ENCODE results near the gene SMAD7. TPM values are rescaled to one million over a fixed set of nuclear protein-coding genes. Genes with fewer than 3 reads are reported as not detected.
A peak's percentile ranks its signal among the peaks of the same experiment; 100 is the strongest.

The SMAD7 gene
- polyA plus RNA-seq, 4 donors = 17.2 to 64.1 (median 21.2) TPM

GRCh38 chr18:48942086-48942485, 8.7 kb downstream of the SMAD7 start:
- Histone ChIP-seq H3K4me1 (ENCODE audit: control insufficient read depth in 3 of 3, insufficient read depth in 2 of 3, low read depth in 1 of 3, low read length in 2 of 3) (peaks cover 41 to 95% (median 52%) of the 10 kb centered on the region in 3 donors), H3K9me3 (ENCODE audit: control insufficient read depth in 2 of 2, insufficient read depth in 1 of 2, low read depth in 1 of 2, low read length in 1 of 2) (no peaks in the 10 kb centered on the region), H3K27me3 (ENCODE audit: control insufficient read depth in 3 of 3, insufficient read depth in 3 of 3, low read length in 3 of 3) (no peaks in the 10 kb centered on the region), H3K27ac (ENCODE audit: low read depth in 1 of 3, low read length in 2 of 3) (peak overlapping the region in 2 of 3 donors; percentile 77 to 84), H3K36me3 (ENCODE audit: control insufficient read depth in 3 of 3, insufficient read depth in 2 of 3, low read depth in 1 of 3, low read length in 3 of 3) (peaks cover 2 to 92% (median 7%) of the 10 kb centered on the region in 3 donors), H3K4me3 (ENCODE audit: low read depth in 1 of 3, low read length in 3 of 3) (peak overlapping the region in 1 of 3 donors; percentile 2)
- FAIRE-seq (no peak), DNase-seq (no peak)
- 79 to 89% (median 86%) methylated on average over 8 of the region's 8 CpGs for WGBS, 3 donors

- Histone ChIP-seq H3K9me3 (ENCODE audit: control insufficient read depth in 2 of 2, insufficient read depth in 1 of 2, low read depth in 1 of 2, low read length in 1 of 2) (no peaks in the 10 kb centered on the region), H3K4me3 (ENCODE audit: low read depth in 1 of 3, low read length in 3 of 3) (peak overlapping the region in 1 of 3 donors; percentile 2), H3K27ac (ENCODE audit: low read depth in 1 of 3, low read length in 2 of 3) (peak overlapping the region; percentile 51 to 84 (median 77)), H3K4me1 (ENCODE audit: control insufficient read depth in 3 of 3, insufficient read depth in 2 of 3, low read depth in 1 of 3, low read length in 2 of 3) (peaks cover 41 to 96% (median 49%) of the 10 kb centered on the region in 3 donors), H3K27me3 (ENCODE audit: control insufficient read depth in 3 of 3, insufficient read depth in 3 of 3, low read length in 3 of 3) (no peaks in the 10 kb centered on the region), H3K36me3 (ENCODE audit: control insufficient read depth in 3 of 3, insufficient read depth in 2 of 3, low read depth in 1 of 3, low read length in 3 of 3) (peaks cover 2 to 94% (median 7%) of the 10 kb centered on the region in 3 donors)
- 75 to 83% (median 82%) methylated on average over 7 of the region's 7 CpGs for WGBS, 3 donors
- no peak for DNase-seq
- FAIRE-seq = no peak
These were observed 9.1 kb downstream of the SMAD7 start for GRCh38 chr18:48941672-48942071.

GRCh38 chr18:48940854-48941611, 9.7 kb downstream of the SMAD7 start:
- peak in 1 of 2 donors; percentile 69 for DNase-seq
- H3K36me3 ChIP-seq (ENCODE audit: control insufficient read depth in 3 of 3, insufficient read depth in 2 of 3, low read depth in 1 of 3, low read length in 3 of 3) = peaks cover 2 to 95% (median 9%) of the 10 kb centered on the region in 3 donors
- no peak for FAIRE-seq
- H3K27me3 ChIP-seq (ENCODE audit: control insufficient read depth in 3 of 3, insufficient read depth in 3 of 3, low read length in 3 of 3) = no peaks in the 10 kb centered on the region
- peak overlapping the region; percentile 51 to 84 (median 77) for H3K27ac ChIP-seq (ENCODE audit: low read depth in 1 of 3, low read length in 2 of 3)
- H3K9me3 ChIP-seq (ENCODE audit: control insufficient read depth in 2 of 2, insufficient read depth in 1 of 2, low read depth in 1 of 2, low read length in 1 of 2) = no peaks in the 10 kb centered on the region
- 52 to 66% (median 57%) methylated on average over 14 of the region's 14 CpGs for WGBS, 3 donors
- H3K4me1 ChIP-seq (ENCODE audit: control insufficient read depth in 3 of 3, insufficient read depth in 2 of 3, low read depth in 1 of 3, low read length in 2 of 3) = peaks cover 41 to 94% (median 43%) of the 10 kb centered on the region in 3 donors
- no peak overlapping the region for H3K4me3 ChIP-seq (ENCODE audit: low read depth in 1 of 3, low read length in 3 of 3)

GRCh38 chr18:48939205-48940097, 11.3 kb downstream of the SMAD7 start:
- Histone ChIP-seq H3K27ac (ENCODE audit: low read depth in 1 of 3, low read length in 2 of 3) (peak overlapping the region; percentile 42 to 66 (median 59)), H3K36me3 (ENCODE audit: control insufficient read depth in 3 of 3, insufficient read depth in 2 of 3, low read depth in 1 of 3, low read length in 3 of 3) (peaks cover 2 to 93% (median 9%) of the 10 kb centered on the region in 3 donors), H3K4me1 (ENCODE audit: control insufficient read depth in 3 of 3, insufficient read depth in 2 of 3, low read depth in 1 of 3, low read length in 2 of 3) (peaks cover 34 to 94% (median 44%) of the 10 kb centered on the region in 3 donors), H3K27me3 (ENCODE audit: control insufficient read depth in 3 of 3, insufficient read depth in 3 of 3, low read length in 3 of 3) (no peaks in the 10 kb centered on the region), H3K4me3 (ENCODE audit: low read depth in 1 of 3, low read length in 3 of 3) (peak overlapping the region in 1 of 3 donors; percentile 9), H3K9me3 (ENCODE audit: control insufficient read depth in 2 of 2, insufficient read depth in 1 of 2, low read depth in 1 of 2, low read length in 1 of 2) (no peaks in the 10 kb centered on the region)
- peak in 1 of 2 donors; percentile 49 for DNase-seq
- FAIRE-seq = no peak
- 18 to 25% (median 22%) methylated on average over 14 to 16 of the region's 16 CpGs for WGBS, 3 donors

- FAIRE-seq = no peak
- Histone ChIP-seq H3K9me3 (ENCODE audit: control insufficient read depth in 2 of 2, insufficient read depth in 1 of 2, low read depth in 1 of 2, low read length in 1 of 2) (no peaks in the 10 kb centered on the region), H3K4me1 (ENCODE audit: control insufficient read depth in 3 of 3, insufficient read depth in 2 of 3, low read depth in 1 of 3, low read length in 2 of 3) (peaks cover 34 to 94% (median 44%) of the 10 kb centered on the region in 3 donors), H3K27ac (ENCODE audit: low read depth in 1 of 3, low read length in 2 of 3) (peak overlapping the region; percentile 21 to 66 (median 59)), H3K27me3 (ENCODE audit: control insufficient read depth in 3 of 3, insufficient read depth in 3 of 3, low read length in 3 of 3) (no peaks in the 10 kb centered on the region), H3K36me3 (ENCODE audit: control insufficient read depth in 3 of 3, insufficient read depth in 2 of 3, low read depth in 1 of 3, low read length in 3 of 3) (peaks cover 2 to 92% (median 9%) of the 10 kb centered on the region in 3 donors), H3K4me3 (ENCODE audit: low read depth in 1 of 3, low read length in 3 of 3) (peak overlapping the region in 1 of 3 donors; percentile 9)
- 54 to 66% (median 63%) methylated on average over 9 of the region's 9 CpGs for WGBS, 3 donors
- no peak for DNase-seq
These were observed 11.9 kb downstream of the SMAD7 start for GRCh38 chr18:48938827-48939204.

- Histone ChIP-seq H3K9me3 (ENCODE audit: control insufficient read depth in 2 of 2, insufficient read depth in 1 of 2, low read depth in 1 of 2, low read length in 1 of 2) (no peaks in the 10 kb centered on the region), H3K27me3 (ENCODE audit: control insufficient read depth in 3 of 3, insufficient read depth in 3 of 3, low read length in 3 of 3) (no peaks in the 10 kb centered on the region), H3K36me3 (ENCODE audit: control insufficient read depth in 3 of 3, insufficient read depth in 2 of 3, low read depth in 1 of 3, low read length in 3 of 3) (peaks cover 2 to 92% (median 11%) of the 10 kb centered on the region in 3 donors), H3K27ac (ENCODE audit: low read depth in 1 of 3, low read length in 2 of 3) (peak overlapping the region; percentile 34 to 64 (median 60)), H3K4me3 (ENCODE audit: low read depth in 1 of 3, low read length in 3 of 3) (no peak overlapping the region), H3K4me1 (ENCODE audit: control insufficient read depth in 3 of 3, insufficient read depth in 2 of 3, low read depth in 1 of 3, low read length in 2 of 3) (peaks cover 34 to 94% (median 45%) of the 10 kb centered on the region in 3 donors)
- 67 to 73% (median 73%) methylated on average over 6 of the region's 6 CpGs for WGBS, 3 donors
- DNase-seq (no peak), FAIRE-seq (no peak)
These were observed 12.7 kb downstream of the SMAD7 start for GRCh38 chr18:48937869-48938750.

GRCh38 chr18:48935433-48935774, 15.4 kb downstream of the SMAD7 start:
- Histone ChIP-seq H3K4me3 (ENCODE audit: low read depth in 1 of 3, low read length in 3 of 3) (no peak overlapping the region), H3K9me3 (ENCODE audit: control insufficient read depth in 2 of 2, insufficient read depth in 1 of 2, low read depth in 1 of 2, low read length in 1 of 2) (no peaks in the 10 kb centered on the region), H3K27me3 (ENCODE audit: control insufficient read depth in 3 of 3, insufficient read depth in 3 of 3, low read length in 3 of 3) (no peaks in the 10 kb centered on the region), H3K4me1 (ENCODE audit: control insufficient read depth in 3 of 3, insufficient read depth in 2 of 3, low read depth in 1 of 3, low read length in 2 of 3) (peaks cover 41 to 94% (median 54%) of the 10 kb centered on the region in 3 donors), H3K27ac (ENCODE audit: low read depth in 1 of 3, low read length in 2 of 3) (peak overlapping the region; percentile 22 to 77 (median 43)), H3K36me3 (ENCODE audit: control insufficient read depth in 3 of 3, insufficient read depth in 2 of 3, low read depth in 1 of 3, low read length in 3 of 3) (peaks cover 0 to 87% (median 9%) of the 10 kb centered on the region in 3 donors)
- FAIRE-seq (no peak), DNase-seq (no peak)
- 70 to 86% (median 81%) methylated on average over 9 of the region's 9 CpGs for WGBS, 3 donors

All from small intestine (tissue), 7 donors.